T-helper 22 cell (primary cell): ENCODE measurements around the gene HP1BP3.
A peak's percentile ranks its signal among the peaks of the same experiment; 100 is the strongest.

Source experiments
- DNase-seq: peaks from one replicate; pipeline ENCODE4 v3.0.0-alpha.2; 2020; ENCODE audit warnings: low read depth

HP1BP3 gene

GRCh38 chr1:20711285-20712214 is 75.6 kb downstream of the HP1BP3 start:
- DNase-seq, result no peak

- DNase-seq, result no peak
Measured at GRCh38 chr1:20710469-20711284, 76.4 kb downstream of the HP1BP3 start.

GRCh38 chr1:20709868-20710267 is 77.2 kb downstream of the HP1BP3 start:
- DNase-seq, result no peak

GRCh38 chr1:20708891-20709290 is 78.2 kb downstream of the HP1BP3 start:
- no peak for DNase-seq

GRCh38 chr1:20708057-20708456 is 79.0 kb downstream of the HP1BP3 start:
- no peak for DNase-seq

- DNase-seq, result no peak
Measured at GRCh38 chr1:20706841-20707240, 80.3 kb downstream of the HP1BP3 start.

- DNase-seq, result no peak
Measured at GRCh38 chr1:20705203-20705755, 81.8 kb downstream of the HP1BP3 start.

- no peak for DNase-seq
Measured at GRCh38 chr1:20704390-20705202, 82.5 kb downstream of the HP1BP3 start.

GRCh38 chr1:20703124-20703756 is 83.9 kb downstream of the HP1BP3 start:
- DNase-seq, result no peak

- DNase-seq, result no peak
Measured at GRCh38 chr1:20702416-20702815, 84.7 kb downstream of the HP1BP3 start.

- DNase-seq, result no peak
Measured at GRCh38 chr1:20701847-20702246, 85.3 kb downstream of the HP1BP3 start.

- DNase-seq, result no peak
Measured at GRCh38 chr1:20701446-20701845, 85.7 kb downstream of the HP1BP3 start.

- no peak for DNase-seq
Measured at GRCh38 chr1:20700636-20701215, 86.4 kb downstream of the HP1BP3 start.

- DNase-seq, result no peak
Measured at GRCh38 chr1:20699558-20699957, 87.5 kb downstream of the HP1BP3 start.

GRCh38 chr1:20698195-20698910 is 88.8 kb downstream of the HP1BP3 start:
- no peak for DNase-seq

- DNase-seq, result no peak
Measured at GRCh38 chr1:20697563-20697962, 89.5 kb downstream of the HP1BP3 start.

GRCh38 chr1:20696397-20697333 is 90.4 kb downstream of the HP1BP3 start:
- DNase-seq, result peak; percentile 39

GRCh38 chr1:20695515-20695914 is 91.6 kb downstream of the HP1BP3 start:
- DNase-seq, result no peak

GRCh38 chr1:20693623-20694022 is 93.5 kb downstream of the HP1BP3 start:
- no peak for DNase-seq
